Measurements from ENCODE around the gene IL21R. TPM values are rescaled to one million over a fixed set of nuclear protein-coding genes. Genes with fewer than 3 reads are reported as not detected.

IL21R gene
- total RNA-seq, 1 donor from 2014 or later = 167 TPM

GRCh38 chr16:27474041-27474440 lies 72.1 kb downstream of the IL21R start:
- ChIA-PET CTCF (no interaction called here), POLR2A (no interaction called here)
- intact Hi-C loops (cut with micrococcal nuclease) = no loop called here
- H3K36me3 Mint-ChIP-seq (ENCODE audit: low read depth) = peaks cover 94% of the 10 kb centered on the region
- H3K4me3 Mint-ChIP-seq = no peak overlapping the region
- no peaks in the 10 kb centered on the region for H3K4me1 Mint-ChIP-seq
- no peaks in the 10 kb centered on the region for H3K27me3 Mint-ChIP-seq
- DNase-seq = no peak
- H3K9me3 Mint-ChIP-seq = no peaks in the 10 kb centered on the region
- TF ChIP-seq CTCF (IDR thresholded peaks at IDR 0.05) = no peak
- no peak for ATAC-seq (ENCODE audit: low read depth)
- no peak overlapping the region for H3K27ac Mint-ChIP-seq

- H3K27ac Mint-ChIP-seq = no peak overlapping the region
- POLR2A ChIA-PET = no interaction called here
- peaks cover 92% of the 10 kb centered on the region for H3K36me3 Mint-ChIP-seq (ENCODE audit: low read depth)
- no peak for TF ChIP-seq CTCF (IDR thresholded peaks at IDR 0.05)
- H3K4me3 Mint-ChIP-seq = no peak overlapping the region
- intact Hi-C loops (cut with micrococcal nuclease) = no loop called here
- no peak for DNase-seq
- no peaks in the 10 kb centered on the region for H3K27me3 Mint-ChIP-seq
- H3K4me1 Mint-ChIP-seq = no peaks in the 10 kb centered on the region
- no peak for ATAC-seq (ENCODE audit: low read depth)
- H3K9me3 Mint-ChIP-seq = no peaks in the 10 kb centered on the region
- CTCF ChIA-PET = no interaction called here
These were observed 72.9 kb downstream of the IL21R start for GRCh38 chr16:27474921-27475320.

GRCh38 chr16:27475561-27475960 lies 73.6 kb downstream of the IL21R start:
- Mint-ChIP-seq H3K27ac (no peak overlapping the region), H3K9me3 (no peaks in the 10 kb centered on the region), H3K27me3 (no peaks in the 10 kb centered on the region), H3K36me3 (ENCODE audit: low read depth) (peaks cover 91% of the 10 kb centered on the region), H3K4me3 (no peak overlapping the region), H3K4me1 (no peaks in the 10 kb centered on the region)
- no peak for TF ChIP-seq CTCF (IDR thresholded peaks at IDR 0.05)
- ATAC-seq (ENCODE audit: low read depth) = no peak
- CTCF ChIA-PET = interaction anchor here (0.6 kb wide), 1 partner anchor 368 kb away, joined by 4 read pairs; no protein-coding TSS in a partner anchor
- POLR2A ChIA-PET = no interaction called here
- intact Hi-C loops (cut with micrococcal nuclease) = no loop called here
- DNase-seq = no peak

GRCh38 chr16:27476240-27476639 lies 74.3 kb downstream of the IL21R start:
- POLR2A ChIA-PET = no interaction called here
- Mint-ChIP-seq H3K36me3 (ENCODE audit: low read depth) (peaks cover 91% of the 10 kb centered on the region), H3K9me3 (no peaks in the 10 kb centered on the region), H3K27ac (no peak overlapping the region), H3K4me1 (no peaks in the 10 kb centered on the region), H3K27me3 (no peaks in the 10 kb centered on the region), H3K4me3 (no peak overlapping the region)
- no peak for TF ChIP-seq CTCF (IDR thresholded peaks at IDR 0.05)
- DNase-seq (no peak), ATAC-seq (ENCODE audit: low read depth) (no peak)
- intact Hi-C loops (cut with micrococcal nuclease) = no loop called here
- CTCF ChIA-PET = interaction anchor here (0.6 kb wide), 1 partner anchor 369 kb away, joined by 4 read pairs; no protein-coding TSS in a partner anchor

GRCh38 chr16:27480761-27481160 lies 78.8 kb downstream of the IL21R start:
- Mint-ChIP-seq H3K27me3 (no peaks in the 10 kb centered on the region), H3K4me3 (no peak overlapping the region), H3K9me3 (no peaks in the 10 kb centered on the region), H3K36me3 (ENCODE audit: low read depth) (peaks cover 94% of the 10 kb centered on the region), H3K27ac (no peak overlapping the region), H3K4me1 (no peaks in the 10 kb centered on the region)
- TF ChIP-seq CTCF (IDR thresholded peaks at IDR 0.05) = no peak
- CTCF ChIA-PET = no interaction called here
- POLR2A ChIA-PET = no interaction called here
- intact Hi-C loops (cut with micrococcal nuclease) = no loop called here
- DNase-seq (no peak), ATAC-seq (ENCODE audit: low read depth) (no peak)
